T follicular helper cell (primary cell): Measurements from ENCODE around the gene DIP2C.
"Not testable (repeated sequence)": the region's sequence is repeated elsewhere in the genome, so short reads cannot be mapped to it uniquely, and the experiment has no call there.

Experiments
- DNase-seq: peaks from one replicate; pipeline ENCODE4 v3.0.0-alpha.2; 2020; ENCODE audit warnings: low read depth

DIP2C gene

DNA sequence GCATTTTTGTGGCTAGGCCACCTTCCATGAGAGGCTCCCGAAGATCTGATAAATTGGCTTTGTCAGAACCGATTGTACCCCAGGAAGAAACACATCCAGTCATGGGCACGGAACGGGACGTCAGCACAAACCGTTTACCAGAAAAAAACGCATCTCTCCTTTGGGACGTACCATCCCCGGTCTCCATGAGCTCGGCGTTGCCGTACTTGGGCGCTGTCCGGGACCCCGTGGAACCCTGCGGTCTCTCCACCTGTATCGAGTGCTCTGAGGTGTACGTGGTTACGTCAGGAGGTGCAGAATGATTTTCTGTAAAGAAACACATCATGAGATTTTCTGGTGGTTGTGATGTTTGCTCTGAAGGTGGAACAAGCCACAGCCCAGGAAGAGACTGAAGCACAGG is 270.6 kb downstream of the DIP2C start:
- no peak for DNase-seq

DNA sequence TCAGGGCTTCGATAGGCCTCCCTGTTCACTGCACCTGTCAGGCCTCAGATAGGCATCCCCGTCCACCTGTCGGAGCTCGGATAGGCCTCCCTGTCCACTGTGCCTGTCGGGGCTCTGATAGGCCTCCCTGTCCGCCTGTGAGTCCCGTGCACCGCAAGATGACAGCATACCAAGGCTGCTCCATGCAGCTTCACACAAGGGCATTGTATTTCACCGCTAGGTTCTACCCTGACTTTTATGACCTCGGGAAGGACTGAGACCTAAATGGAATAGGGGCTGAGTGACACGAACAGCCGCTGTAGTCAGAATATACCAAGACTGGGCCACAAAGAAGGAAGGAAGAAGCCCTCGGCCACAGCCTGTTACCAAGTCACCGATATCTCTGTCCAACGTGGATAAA is 271.2 kb downstream of the DIP2C start:
- DNase-seq, result no peak

- no peak for DNase-seq
Observed at GRCh38 chr10:416091-416515, 273.4 kb downstream of the DIP2C start.

GRCh38 chr10:413662-414071 is 275.8 kb downstream of the DIP2C start:
- no peak for DNase-seq

DNA sequence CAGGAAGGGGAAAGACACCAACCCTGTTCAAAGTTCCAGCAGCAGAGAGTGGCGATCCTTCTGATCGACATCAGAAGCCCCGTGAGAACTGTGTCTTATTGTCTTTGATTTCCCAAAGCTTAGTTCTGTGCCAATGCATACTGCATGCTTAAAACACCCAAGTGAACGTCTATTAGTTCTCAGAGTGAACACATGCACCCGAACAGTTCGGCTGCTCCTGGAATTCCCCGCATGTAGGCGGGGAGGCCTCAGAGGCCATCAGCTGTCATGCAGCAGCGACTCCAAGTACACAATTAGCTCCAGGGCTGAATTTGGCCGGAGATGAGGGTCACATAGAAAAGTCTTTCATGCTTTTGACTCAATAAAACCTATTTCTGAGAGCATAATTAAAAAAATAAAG is 277.4 kb downstream of the DIP2C start:
- no peak for DNase-seq

DNA sequence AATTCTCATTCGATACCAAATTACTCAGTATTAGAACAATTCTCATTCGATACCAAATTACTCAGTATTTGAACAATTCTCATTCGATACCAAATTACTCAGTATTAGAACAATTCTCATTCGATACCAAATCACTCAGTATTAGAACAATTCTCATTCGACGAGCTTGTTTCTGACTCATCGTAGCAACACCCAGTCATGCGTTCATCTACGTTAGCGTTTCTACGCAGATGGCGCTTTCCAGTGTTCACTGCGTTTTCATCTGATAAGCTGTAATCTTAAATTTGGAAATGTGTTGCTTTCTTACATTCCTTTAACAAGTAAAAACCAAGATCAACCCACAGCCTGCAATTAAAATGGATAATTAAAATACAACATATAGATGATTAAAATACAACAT is 277.9 kb downstream of the DIP2C start:
- DNase-seq, result no peak

DNA sequence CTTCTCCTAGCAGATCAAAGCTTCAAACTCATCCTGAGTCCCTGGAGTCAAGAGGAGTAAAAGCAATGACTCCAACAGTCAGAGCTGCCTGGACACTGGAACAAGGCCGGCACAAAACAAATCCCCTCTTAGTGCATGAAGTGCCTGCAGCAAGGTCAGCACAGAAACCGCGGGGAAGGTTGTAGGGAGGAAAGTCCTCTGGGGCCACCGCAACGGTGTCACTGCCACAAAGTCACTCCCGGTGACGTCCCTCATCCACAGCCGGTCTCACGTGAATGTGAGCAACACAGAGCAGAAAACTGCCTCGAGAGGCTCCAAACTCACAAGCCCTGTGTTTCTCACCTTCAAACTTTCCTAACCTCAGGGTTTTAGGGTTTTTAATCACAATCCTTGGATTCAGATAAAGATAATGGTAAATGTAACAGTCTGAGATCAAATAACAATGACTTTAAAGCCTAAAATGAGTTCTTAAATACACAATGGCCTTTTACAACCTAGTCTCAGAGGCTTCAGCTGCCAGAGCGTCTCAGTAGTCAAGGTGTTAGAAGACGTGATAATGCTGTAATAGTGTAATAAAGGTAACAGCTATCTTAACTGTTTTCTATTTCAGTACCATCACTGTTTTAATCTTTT is 279.9 kb downstream of the DIP2C start:
- DNase-seq, result no peak

DNA sequence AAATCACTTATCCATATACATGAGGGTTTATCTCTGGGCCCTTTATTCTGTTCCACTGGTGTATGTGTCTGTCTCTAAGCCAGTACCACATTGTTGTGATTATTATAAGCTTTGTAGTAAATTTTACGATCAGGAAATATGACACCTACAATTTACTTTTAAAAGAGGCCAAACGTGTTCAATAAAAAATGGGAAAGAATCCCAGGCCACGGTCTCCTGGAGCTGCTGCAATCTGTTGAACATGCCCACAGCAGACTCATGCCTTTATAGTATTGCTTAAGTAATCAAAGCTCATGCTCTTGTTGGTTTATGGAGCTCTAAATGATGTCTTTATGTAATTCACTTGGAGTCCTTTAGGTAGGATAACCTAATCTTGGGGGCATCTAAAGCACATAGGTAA is 281.2 kb downstream of the DIP2C start:
- DNase-seq, result no peak

- no peak for DNase-seq
Observed at GRCh38 chr10:406976-407375, 282.5 kb downstream of the DIP2C start.

DNA sequence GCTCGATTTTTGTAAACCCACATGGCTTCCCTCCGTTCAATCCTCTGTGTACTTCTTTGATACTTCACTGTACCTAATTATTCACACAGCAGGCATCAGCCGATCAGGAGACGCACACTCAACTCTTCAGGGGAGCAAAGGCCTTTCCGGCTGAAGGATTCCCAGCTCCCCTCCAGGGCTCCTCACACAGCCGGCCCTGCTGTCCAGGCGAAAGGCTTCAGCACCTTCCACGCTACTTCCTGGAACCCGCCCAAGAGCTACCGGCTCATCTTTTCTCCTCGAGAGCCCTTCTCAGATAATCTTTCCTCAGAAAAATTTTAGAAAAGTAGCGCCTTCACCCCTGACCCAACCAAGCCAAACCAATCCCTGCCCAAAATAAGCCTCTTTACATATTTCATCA is 283.8 kb downstream of the DIP2C start:
- DNase-seq, result no peak

GRCh38 chr10:404991-405390 is 284.5 kb downstream of the DIP2C start:
- DNase-seq, result no peak

DNA sequence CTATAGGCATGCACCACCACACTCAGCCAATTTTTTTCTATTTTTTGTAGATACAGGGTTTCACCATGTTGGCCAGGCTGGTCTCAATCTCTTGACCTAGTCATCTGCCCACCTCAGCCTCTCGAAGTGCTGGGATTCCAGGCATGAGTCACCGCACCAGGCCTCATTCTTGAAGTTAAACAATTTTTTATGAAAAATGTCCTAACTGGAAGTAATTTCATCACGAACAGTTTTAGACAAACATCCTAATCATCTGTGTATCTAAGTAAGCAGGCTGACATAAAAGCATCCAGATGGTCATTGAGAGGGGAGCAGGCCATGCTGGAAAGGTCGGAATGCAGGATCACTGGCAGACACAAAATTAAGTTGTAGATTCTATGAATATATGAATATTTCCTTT is 285.1 kb downstream of the DIP2C start:
- no peak for DNase-seq

DNA sequence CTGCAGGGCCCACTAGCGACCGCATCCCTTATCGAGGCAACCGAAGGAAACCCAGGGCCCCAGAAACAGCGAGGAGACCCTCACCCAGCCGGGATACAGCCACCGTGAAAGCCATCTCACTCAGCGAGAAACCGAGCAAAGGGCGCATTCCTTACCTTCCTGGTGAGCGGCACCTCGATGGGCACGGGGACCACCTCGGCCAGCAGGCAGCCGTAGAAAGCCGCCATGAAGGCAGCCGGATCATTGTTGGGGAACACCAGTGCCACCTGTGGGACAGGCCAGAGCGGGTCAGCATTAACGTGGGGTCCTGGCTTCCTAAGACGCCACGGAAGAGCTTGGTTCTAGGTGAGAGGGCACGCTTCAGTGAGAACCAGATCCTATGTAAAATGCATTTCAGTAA is 290.5 kb downstream of the DIP2C start:
- no peak for DNase-seq

DNA sequence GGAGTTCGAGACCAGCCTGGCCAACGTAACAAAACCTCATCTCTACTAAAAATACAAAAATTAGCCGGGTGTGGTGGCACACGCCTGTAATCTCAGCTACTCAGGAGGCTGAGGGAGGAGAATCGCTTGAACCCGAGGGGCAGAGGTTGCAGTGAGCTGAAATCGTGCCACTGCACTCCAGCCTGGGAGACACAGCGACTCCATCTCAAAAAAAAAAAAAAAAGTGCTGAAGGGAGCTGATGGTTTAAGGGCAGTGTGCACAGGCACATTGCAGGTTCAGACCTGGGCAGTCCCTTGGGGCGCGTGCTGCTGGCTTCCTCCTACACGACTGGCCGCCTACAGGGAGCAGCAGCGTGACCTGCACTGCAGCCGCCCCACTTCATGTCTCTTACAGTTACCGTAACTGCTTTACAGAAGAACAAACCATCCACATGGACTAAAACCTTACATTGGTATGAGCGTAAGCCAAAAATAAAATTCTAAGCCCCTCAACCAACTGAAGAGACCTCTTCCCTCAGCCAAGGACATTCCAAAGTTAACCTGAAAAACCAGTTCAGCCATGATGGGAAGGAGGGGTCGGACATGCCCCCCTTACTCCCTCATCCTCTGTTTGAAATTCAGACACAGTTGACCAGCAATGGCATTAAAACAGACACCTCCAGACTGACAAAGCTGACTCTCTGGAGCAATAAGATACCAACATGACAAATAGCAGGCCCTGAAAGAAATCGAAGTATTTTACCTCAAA is 292.0 kb downstream of the DIP2C start:
- no peak for DNase-seq

GRCh38 chr10:396535-397220 is 292.8 kb downstream of the DIP2C start:
- no peak for DNase-seq

GRCh38 chr10:396107-396506 is 293.4 kb downstream of the DIP2C start:
- DNase-seq, result no peak

GRCh38 chr10:395665-396064 is 293.8 kb downstream of the DIP2C start:
- no peak for DNase-seq

DNA sequence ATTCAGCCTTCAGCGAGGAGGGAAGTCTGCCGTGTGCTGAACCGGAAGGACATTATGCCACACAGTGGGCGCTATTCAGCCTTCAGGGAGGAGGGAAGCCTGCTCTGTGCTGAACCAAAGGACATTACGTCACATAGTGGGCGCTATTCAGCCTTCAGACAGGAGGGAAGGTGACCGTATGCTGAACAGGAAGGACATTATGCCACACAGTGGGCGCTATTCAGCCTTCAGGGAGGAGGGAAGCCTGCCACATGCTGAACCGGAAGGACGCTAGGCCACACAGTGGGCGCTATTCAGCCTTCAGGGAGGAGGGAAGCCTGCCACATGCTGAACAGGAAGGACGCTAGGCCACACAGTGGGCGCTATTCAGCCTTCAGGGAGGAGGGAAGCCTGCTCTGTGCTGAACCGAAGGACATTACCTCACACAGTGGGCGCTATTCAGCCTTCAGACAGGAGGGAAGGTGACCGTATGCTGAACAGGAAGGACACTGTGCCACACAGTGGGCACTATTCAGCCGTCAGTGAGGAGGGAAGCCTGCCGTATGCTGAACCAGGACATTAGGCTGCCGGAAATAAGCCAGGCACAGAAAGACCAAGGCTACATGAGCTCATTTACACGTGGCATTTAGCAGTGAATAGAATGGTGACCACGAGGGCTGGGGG is 294.9 kb downstream of the DIP2C start:
- DNase-seq, result not testable (repeated sequence)

DNA sequence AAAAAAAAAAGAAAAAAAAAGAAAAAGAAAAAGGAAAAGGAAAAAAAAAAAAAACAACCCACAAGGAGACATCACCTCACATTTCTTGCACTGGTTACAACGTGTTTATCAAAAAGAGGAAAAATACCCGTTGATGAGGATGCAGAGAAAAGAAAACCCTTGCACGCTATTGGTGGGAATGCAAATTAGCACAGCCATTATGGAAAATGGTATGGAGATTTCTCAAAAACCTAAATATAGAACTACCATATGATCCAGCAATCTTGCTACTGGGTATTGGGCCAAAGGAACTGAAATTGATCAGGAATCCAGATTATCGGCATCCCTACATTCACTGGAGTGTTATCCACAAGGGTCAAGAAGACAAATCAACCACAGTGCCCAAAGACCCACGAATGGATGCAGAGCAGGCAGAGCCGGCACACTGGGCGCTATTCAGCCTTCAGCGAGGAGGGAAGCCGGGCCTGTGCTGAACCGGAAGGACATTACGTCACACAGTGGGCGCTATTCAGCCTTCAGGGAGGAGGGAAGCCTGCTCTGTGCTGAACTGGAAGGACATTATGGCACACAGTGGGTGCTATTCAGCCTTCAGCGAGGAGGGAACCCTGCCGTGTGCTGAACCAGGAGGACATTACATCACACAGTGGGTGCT is 295.6 kb downstream of the DIP2C start:
- DNase-seq, result no peak

DNA sequence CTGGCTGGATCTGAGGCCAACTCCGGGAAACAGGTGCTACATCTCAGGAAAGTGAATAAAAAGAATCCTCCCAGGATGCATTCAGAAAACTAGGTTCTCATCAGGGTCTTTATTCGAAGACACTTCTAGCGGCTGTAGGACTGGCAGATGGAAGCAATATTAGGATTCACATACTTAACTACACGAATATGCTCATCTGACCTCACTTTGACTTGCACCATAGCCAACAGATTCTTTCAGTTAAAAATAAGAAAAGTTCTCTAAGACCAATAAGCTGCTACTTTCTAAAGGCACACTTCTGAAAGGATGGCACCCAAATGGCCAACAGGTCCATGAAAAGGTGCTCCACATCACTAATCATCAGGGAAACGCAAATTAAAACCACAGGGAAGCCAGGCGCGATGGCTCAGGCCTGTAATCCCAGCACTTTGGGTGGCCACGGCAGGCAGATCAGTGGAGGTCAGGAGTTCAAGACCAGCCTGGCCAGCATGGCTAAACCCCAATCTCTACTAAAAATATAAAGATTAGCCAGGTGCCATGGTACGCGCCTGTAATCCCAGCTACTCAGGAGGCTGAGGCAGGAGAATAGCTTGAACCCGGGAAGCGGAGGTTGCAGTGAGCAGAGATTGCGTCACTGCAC is 296.2 kb downstream of the DIP2C start:
- DNase-seq, result no peak

DNA sequence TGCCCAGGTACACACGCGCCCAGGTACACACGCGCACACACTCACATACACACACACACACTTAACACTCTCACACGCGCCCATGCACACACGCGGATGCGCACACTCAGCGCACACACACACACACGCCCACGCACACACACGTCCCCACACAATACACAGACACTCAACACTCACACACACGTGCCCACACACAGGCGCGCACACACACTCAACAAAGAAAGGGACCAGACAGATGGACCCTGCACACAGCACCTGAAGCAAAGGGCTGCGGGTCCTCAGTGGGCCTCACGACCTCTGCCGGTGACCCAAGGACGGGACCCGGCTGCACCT is 296.8 kb downstream of the DIP2C start:
- DNase-seq, result no peak
